HL-60 (cell line): ENCODE results near the gene SLC6A5.

ENCODE experiments used
- GABPA ChIP-seq: IDR thresholded peaks from 2 replicates; pipeline ENCODE4 v1.6.1; 2012; ENCODE audit warnings: low read depth
- POLR2AphosphoS5 ChIP-seq: IDR thresholded peaks from 2 replicates; pipeline ENCODE4 v1.6.1; 2012; ENCODE audit warnings: low read depth
- SPI1 ChIP-seq: IDR thresholded peaks from 2 replicates; pipeline ENCODE4 v1.6.1; 2012; ENCODE audit warnings: low read depth, mild to moderate bottlenecking, borderline replicate concordance
- TF ChIP-seq, protein P1 (sequence below): IDR thresholded peaks from one replicate; pipeline ENCODE4 v1.5.1; 2011; ENCODE audit warnings: low read length, control low read depth, inconsistent platforms; ENCODE audit not compliant: insufficient read depth
- TF ChIP-seq, protein P2 (sequence below): IDR thresholded peaks from 2 replicates; pipeline ENCODE4 v1.6.1; 2012; ENCODE audit warnings: low read depth; ENCODE audit not compliant: insufficient replicate concordance

DNA sequence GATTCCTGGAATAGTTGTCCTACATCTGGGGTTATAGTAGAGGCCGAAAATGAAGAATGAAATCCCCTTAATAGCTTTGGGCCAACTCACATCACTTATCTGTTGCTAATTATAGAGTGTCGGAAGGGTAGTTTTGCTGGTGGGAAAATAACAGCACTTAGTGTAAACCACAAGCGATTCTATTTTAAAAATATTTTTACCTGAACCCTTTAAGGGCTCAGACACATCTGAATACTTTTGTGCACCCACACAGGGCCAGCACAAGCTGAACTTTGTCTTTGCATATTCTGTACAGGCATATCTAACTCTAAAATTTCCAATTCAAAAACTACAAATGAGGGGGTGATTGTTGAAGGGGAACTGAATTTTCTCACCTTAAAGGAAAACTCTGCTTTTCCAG is 27.6 kb downstream of the SLC6A5 start:
- TF ChIP-seq, protein P1, sequence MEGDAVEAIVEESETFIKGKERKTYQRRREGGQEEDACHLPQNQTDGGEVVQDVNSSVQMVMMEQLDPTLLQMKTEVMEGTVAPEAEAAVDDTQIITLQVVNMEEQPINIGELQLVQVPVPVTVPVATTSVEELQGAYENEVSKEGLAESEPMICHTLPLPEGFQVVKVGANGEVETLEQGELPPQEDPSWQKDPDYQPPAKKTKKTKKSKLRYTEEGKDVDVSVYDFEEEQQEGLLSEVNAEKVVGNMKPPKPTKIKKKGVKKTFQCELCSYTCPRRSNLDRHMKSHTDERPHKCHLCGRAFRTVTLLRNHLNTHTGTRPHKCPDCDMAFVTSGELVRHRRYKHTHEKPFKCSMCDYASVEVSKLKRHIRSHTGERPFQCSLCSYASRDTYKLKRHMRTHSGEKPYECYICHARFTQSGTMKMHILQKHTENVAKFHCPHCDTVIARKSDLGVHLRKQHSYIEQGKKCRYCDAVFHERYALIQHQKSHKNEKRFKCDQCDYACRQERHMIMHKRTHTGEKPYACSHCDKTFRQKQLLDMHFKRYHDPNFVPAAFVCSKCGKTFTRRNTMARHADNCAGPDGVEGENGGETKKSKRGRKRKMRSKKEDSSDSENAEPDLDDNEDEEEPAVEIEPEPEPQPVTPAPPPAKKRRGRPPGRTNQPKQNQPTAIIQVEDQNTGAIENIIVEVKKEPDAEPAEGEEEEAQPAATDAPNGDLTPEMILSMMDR: no peak
- TF ChIP-seq GABPA (no peak), POLR2AphosphoS5 (no peak), SPI1 (no peak)
- TF ChIP-seq, protein P2, sequence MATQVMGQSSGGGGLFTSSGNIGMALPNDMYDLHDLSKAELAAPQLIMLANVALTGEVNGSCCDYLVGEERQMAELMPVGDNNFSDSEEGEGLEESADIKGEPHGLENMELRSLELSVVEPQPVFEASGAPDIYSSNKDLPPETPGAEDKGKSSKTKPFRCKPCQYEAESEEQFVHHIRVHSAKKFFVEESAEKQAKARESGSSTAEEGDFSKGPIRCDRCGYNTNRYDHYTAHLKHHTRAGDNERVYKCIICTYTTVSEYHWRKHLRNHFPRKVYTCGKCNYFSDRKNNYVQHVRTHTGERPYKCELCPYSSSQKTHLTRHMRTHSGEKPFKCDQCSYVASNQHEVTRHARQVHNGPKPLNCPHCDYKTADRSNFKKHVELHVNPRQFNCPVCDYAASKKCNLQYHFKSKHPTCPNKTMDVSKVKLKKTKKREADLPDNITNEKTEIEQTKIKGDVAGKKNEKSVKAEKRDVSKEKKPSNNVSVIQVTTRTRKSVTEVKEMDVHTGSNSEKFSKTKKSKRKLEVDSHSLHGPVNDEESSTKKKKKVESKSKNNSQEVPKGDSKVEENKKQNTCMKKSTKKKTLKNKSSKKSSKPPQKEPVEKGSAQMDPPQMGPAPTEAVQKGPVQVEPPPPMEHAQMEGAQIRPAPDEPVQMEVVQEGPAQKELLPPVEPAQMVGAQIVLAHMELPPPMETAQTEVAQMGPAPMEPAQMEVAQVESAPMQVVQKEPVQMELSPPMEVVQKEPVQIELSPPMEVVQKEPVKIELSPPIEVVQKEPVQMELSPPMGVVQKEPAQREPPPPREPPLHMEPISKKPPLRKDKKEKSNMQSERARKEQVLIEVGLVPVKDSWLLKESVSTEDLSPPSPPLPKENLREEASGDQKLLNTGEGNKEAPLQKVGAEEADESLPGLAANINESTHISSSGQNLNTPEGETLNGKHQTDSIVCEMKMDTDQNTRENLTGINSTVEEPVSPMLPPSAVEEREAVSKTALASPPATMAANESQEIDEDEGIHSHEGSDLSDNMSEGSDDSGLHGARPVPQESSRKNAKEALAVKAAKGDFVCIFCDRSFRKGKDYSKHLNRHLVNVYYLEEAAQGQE: no peak
